Measurements from ENCODE around the gene PFDN4.

DNA sequence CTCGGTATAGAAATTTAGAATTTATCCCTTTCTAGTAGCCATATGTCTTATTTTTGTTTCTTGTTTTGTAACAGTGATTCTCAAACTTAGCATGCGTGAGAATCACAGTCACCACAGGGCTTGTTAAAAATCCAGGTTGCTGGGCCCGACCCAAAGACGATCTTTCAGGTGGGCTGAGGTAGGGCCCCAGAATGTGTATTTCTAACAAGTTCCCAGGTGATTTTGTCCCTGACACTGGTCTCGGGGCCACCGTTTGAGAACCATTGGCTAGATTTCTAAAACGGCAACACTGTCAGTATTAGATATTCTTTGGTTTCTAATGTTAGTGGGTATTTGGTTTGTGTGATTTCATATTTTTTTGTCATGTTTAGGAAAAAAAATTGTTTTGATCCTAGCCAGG is 9.9 kb downstream of the PFDN4 start:
- TF ChIP-seq, protein P1, sequence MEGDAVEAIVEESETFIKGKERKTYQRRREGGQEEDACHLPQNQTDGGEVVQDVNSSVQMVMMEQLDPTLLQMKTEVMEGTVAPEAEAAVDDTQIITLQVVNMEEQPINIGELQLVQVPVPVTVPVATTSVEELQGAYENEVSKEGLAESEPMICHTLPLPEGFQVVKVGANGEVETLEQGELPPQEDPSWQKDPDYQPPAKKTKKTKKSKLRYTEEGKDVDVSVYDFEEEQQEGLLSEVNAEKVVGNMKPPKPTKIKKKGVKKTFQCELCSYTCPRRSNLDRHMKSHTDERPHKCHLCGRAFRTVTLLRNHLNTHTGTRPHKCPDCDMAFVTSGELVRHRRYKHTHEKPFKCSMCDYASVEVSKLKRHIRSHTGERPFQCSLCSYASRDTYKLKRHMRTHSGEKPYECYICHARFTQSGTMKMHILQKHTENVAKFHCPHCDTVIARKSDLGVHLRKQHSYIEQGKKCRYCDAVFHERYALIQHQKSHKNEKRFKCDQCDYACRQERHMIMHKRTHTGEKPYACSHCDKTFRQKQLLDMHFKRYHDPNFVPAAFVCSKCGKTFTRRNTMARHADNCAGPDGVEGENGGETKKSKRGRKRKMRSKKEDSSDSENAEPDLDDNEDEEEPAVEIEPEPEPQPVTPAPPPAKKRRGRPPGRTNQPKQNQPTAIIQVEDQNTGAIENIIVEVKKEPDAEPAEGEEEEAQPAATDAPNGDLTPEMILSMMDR (IDR thresholded peaks at IDR 0.05 in 8 of 11, conservative IDR thresholded peaks at IDR 0.05 in 3 of 11), result no peak
- TF ChIP-seq POLR2AphosphoS5 (IDR thresholded peaks at IDR 0.05), result no peak
